ENCODE measurements around the gene VSIG1.
A peak's percentile ranks its signal among the peaks of the same experiment; 100 is the strongest.

The VSIG1 gene

GRCh38 chrX:108044554-108045256 is at the start of gene VSIG1:
Gene VSIG1, plus strand, starts transcription at chrX:108045065. Its CDS starts 66 bp downstream, at chrX:108045131.
- no peak for DNase-seq

GRCh38 chrX:107996124-107996523 is 48.7 kb upstream of the VSIG1 start:
- DNase-seq: no peak

GRCh38 chrX:108000751-108001150 is 44.1 kb upstream of the VSIG1 start:
- peak; percentile 52 for DNase-seq

- DNase-seq: peak; percentile 49
These were observed 43.5 kb upstream of the VSIG1 start for GRCh38 chrX:108001218-108001814.

GRCh38 chrX:108018656-108019381 is 26.0 kb upstream of the VSIG1 start:
- no peak for DNase-seq

- no peak for DNase-seq
These were observed 25.4 kb upstream of the VSIG1 start for GRCh38 chrX:108019382-108019875.

- no peak for DNase-seq
These were observed 24.2 kb upstream of the VSIG1 start for GRCh38 chrX:108020631-108021030.

GRCh38 chrX:108022491-108023089 is 22.3 kb upstream of the VSIG1 start:
- DNase-seq: no peak

GRCh38 chrX:108025376-108025775 is 19.5 kb upstream of the VSIG1 start:
- no peak for DNase-seq

GRCh38 chrX:108025954-108026600 is 18.8 kb upstream of the VSIG1 start:
- DNase-seq: peak; percentile 55

GRCh38 chrX:108028854-108029253 is 16.0 kb upstream of the VSIG1 start:
- DNase-seq: no peak

- DNase-seq: no peak
These were observed 14.7 kb upstream of the VSIG1 start for GRCh38 chrX:108029928-108030711.

- no peak for DNase-seq
These were observed 11.9 kb upstream of the VSIG1 start for GRCh38 chrX:108032944-108033343.

- no peak for DNase-seq
These were observed 11.0 kb upstream of the VSIG1 start for GRCh38 chrX:108033890-108034289.

GRCh38 chrX:108034725-108035124 is 10.1 kb upstream of the VSIG1 start:
- DNase-seq: no peak

GRCh38 chrX:108036298-108036973 is 8.4 kb upstream of the VSIG1 start:
- peak; percentile 82 for DNase-seq

GRCh38 chrX:108049649-108050048 is 4.8 kb downstream of the VSIG1 start:
- DNase-seq: no peak

GRCh38 chrX:108053218-108053617 is 8.4 kb downstream of the VSIG1 start:
- DNase-seq: no peak

GRCh38 chrX:108055546-108055945 is 10.7 kb downstream of the VSIG1 start:
- no peak for DNase-seq

GRCh38 chrX:108059801-108060200 is 14.9 kb downstream of the VSIG1 start:
- DNase-seq: no peak

GRCh38 chrX:108064001-108064400 is 19.1 kb downstream of the VSIG1 start:
- DNase-seq: no peak

Measured in DMS153 (cell line).